Coronary artery (tissue), 2 donors: ENCODE measurements around the gene SPSB2.

ENCODE experiments used
- DNase-seq: peaks from one replicate; pipeline ENCODE4 v3.0.0-alpha.2; 2017; ENCODE audit warnings: low spot score
- H3K27ac ChIP-seq, 2 donors: fragments of 200-600 bp; sonication (generic); one replicate each; pipeline ENCODE4 v1.5.1; 2016 to 2019
- H3K4me3 ChIP-seq: fragments of 200-600 bp; sonication (generic); 2 replicates; pipeline ENCODE4 v1.5.1; 2016; ENCODE audit warnings: mild to moderate bottlenecking, moderate library complexity
- CTCF ChIP-seq: fragments of 200-600 bp; sonication (generic); IDR thresholded peaks from one replicate; pipeline ENCODE4 v1.5.1; 2019; ENCODE audit warnings: antibody characterized with exemption

The SPSB2 gene

GRCh38 chr12:6837370-6838060 lies 35.6 kb downstream of the SPSB2 start:
- TF ChIP-seq CTCF, result no peak
- no peak overlapping the region for H3K4me3 ChIP-seq
- H3K27ac ChIP-seq, result no peak overlapping the region
- DNase-seq, result no peak

GRCh38 chr12:6836851-6837250 lies 36.3 kb downstream of the SPSB2 start:
- Histone ChIP-seq H3K27ac (no peak overlapping the region), H3K4me3 (no peak overlapping the region)
- no peak for DNase-seq
- no peak for TF ChIP-seq CTCF

GRCh38 chr12:6834873-6835272 lies 38.2 kb downstream of the SPSB2 start:
- DNase-seq, result no peak
- TF ChIP-seq CTCF, result no peak
- H3K4me3 ChIP-seq, result no peak overlapping the region
- H3K27ac ChIP-seq, result no peak overlapping the region

GRCh38 chr12:6834254-6834653 lies 38.8 kb downstream of the SPSB2 start:
- DNase-seq, result no peak
- TF ChIP-seq CTCF, result no peak
- Histone ChIP-seq H3K27ac (no peak overlapping the region), H3K4me3 (no peak overlapping the region)

- Histone ChIP-seq H3K27ac (peak overlapping the region in 1 of 2 donors; percentile 41), H3K4me3 (no peak overlapping the region)
- no peak for TF ChIP-seq CTCF
- DNase-seq, result no peak
Measured at GRCh38 chr12:6833189-6833890, 39.8 kb downstream of the SPSB2 start.

- no peak for DNase-seq
- TF ChIP-seq CTCF, result no peak
- no peak overlapping the region for H3K4me3 ChIP-seq
- H3K27ac ChIP-seq, result no peak overlapping the region
Measured at GRCh38 chr12:6832125-6832524, 41.0 kb downstream of the SPSB2 start.

- no peak overlapping the region for H3K4me3 ChIP-seq
- no peak for DNase-seq
- TF ChIP-seq CTCF, result no peak
Measured at GRCh38 chr12:6831450-6831995, 41.6 kb downstream of the SPSB2 start.

More at GRCh38 chr12:6831450-6831995, 41.6 kb downstream of the SPSB2 start:
- H3K27ac ChIP-seq, result no peak overlapping the region
